GM23248 (cell line): Measurements from ENCODE around the gene NIN.

ENCODE experiments used
- EZH2 ChIP-seq: fragments of 200-600 bp; sonication (generic); IDR thresholded peaks from 2 replicates; pipeline ENCODE4 v1.6.1; 2018; ENCODE audit warnings: antibody characterized with exemption, mild to moderate bottlenecking; ENCODE audit not compliant: insufficient read depth, poor library complexity, severe bottlenecking
- EZH2phosphoT487 ChIP-seq: fragments of 200-600 bp; sonication (generic); IDR thresholded peaks from 2 replicates; pipeline ENCODE4 v1.6.1; 2018; ENCODE audit warnings: antibody characterized with exemption, moderate library complexity, mild to moderate bottlenecking, low read depth; ENCODE audit not compliant: insufficient read depth

DNA sequence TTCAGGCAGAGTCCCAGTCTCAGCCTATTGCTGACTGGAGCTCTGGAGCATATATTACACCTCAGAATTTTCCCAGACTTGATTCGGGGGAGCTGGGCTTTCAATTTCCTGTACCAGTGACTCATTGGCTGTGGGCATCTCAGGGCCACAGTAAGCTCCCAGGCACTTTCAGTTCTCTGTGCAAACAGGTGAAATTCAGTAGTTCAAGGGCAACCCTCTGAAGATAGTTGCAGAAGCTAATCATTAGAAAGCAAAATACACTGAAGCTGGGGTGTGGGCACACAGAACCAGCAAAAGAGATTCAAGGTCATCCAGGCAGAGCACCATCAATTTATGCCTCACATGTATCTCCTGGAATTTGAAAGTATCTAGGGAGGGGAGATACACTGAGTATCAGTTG, 8.1 kb upstream of the NIN start:
- TF ChIP-seq EZH2 (no peak), EZH2phosphoT487 (no peak)
